ENCODE results near the gene ATP6V0E2. TPM values are rescaled to one million over a fixed set of nuclear protein-coding genes. Genes with fewer than 3 reads are reported as not detected.

ATP6V0E2 gene
- total RNA-seq, 1 experiment from 2014 or later = 50.1 TPM

DNA sequence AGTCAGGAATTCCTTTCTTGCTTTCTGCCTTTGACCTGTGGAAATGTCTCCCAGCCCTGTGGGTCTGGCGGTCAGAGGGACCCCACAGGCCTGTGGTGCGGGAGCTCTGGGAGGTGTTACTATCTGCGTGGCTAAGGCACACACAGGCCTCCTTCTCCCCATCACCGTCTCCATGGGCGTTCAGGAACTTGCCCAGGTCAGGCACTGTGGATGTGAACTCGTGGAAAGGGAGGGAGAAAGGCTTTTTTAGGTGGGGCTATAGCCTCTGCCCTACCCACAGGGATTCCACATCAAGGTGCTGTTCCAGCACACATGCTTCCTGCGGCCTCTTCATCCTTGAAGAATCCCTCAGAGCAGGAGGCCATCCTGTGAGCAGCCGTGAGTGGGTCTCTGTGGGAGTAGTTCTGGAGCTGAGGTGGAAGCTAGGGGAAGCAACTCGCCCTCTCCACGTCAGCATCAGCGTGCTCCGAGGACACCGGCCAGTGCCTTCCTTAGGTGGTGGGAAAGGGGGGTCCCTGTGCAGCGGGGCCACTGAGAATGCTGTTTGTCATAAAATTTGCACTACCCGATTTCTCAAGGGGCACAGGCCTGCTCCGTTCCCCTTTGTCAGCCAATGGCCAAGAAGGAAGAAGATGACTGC, 7.5 kb upstream of the ATP6V0E2 start:
- BruUV-seq (replicated peaks) = no TSS peak
- ChIA-PET POLR2A (ENCODE audit: low non-redundant PET) (no interaction called here), CTCF (no interaction called here)
- no peaks in the 10 kb centered on the region for H3K36me3 ChIP-seq (ENCODE audit: insufficient read depth, low read length, poor library complexity, severe bottlenecking)
- H3K27ac ChIP-seq (ENCODE audit: low read depth, low read length, poor library complexity, severe bottlenecking) = no peak overlapping the region
- H3K27me3 ChIP-seq (replicated peaks; ENCODE audit: insufficient read depth, low read depth, low read length, poor library complexity) = no peaks in the 10 kb centered on the region
- no peaks in the 10 kb centered on the region for H3K4me1 ChIP-seq (ENCODE audit: insufficient read depth, low read length, poor library complexity, severe bottlenecking)
- no peak for TF ChIP-seq EZH2 (IDR thresholded peaks at IDR 0.05; ENCODE audit: borderline replicate concordance, low read depth, low read length, poor library complexity, severe bottlenecking)
- TF ChIP-seq, protein P1, sequence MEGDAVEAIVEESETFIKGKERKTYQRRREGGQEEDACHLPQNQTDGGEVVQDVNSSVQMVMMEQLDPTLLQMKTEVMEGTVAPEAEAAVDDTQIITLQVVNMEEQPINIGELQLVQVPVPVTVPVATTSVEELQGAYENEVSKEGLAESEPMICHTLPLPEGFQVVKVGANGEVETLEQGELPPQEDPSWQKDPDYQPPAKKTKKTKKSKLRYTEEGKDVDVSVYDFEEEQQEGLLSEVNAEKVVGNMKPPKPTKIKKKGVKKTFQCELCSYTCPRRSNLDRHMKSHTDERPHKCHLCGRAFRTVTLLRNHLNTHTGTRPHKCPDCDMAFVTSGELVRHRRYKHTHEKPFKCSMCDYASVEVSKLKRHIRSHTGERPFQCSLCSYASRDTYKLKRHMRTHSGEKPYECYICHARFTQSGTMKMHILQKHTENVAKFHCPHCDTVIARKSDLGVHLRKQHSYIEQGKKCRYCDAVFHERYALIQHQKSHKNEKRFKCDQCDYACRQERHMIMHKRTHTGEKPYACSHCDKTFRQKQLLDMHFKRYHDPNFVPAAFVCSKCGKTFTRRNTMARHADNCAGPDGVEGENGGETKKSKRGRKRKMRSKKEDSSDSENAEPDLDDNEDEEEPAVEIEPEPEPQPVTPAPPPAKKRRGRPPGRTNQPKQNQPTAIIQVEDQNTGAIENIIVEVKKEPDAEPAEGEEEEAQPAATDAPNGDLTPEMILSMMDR (conservative IDR thresholded peaks at IDR 0.05; ENCODE audit: low read depth, low read length) = no peak
- no peak for DNase-seq (ENCODE audit: low spot score)
- H3K4me3 ChIP-seq (ENCODE audit: low read depth, low read length, poor library complexity, severe bottlenecking) = no peak overlapping the region
- intact Hi-C loops (cut with micrococcal nuclease; ENCODE audit: unreplicated experiment) = no loop called here
- H3K9me3 ChIP-seq (ENCODE audit: low read depth, low read length, poor library complexity, severe bottlenecking) = no peaks in the 10 kb centered on the region

DNA sequence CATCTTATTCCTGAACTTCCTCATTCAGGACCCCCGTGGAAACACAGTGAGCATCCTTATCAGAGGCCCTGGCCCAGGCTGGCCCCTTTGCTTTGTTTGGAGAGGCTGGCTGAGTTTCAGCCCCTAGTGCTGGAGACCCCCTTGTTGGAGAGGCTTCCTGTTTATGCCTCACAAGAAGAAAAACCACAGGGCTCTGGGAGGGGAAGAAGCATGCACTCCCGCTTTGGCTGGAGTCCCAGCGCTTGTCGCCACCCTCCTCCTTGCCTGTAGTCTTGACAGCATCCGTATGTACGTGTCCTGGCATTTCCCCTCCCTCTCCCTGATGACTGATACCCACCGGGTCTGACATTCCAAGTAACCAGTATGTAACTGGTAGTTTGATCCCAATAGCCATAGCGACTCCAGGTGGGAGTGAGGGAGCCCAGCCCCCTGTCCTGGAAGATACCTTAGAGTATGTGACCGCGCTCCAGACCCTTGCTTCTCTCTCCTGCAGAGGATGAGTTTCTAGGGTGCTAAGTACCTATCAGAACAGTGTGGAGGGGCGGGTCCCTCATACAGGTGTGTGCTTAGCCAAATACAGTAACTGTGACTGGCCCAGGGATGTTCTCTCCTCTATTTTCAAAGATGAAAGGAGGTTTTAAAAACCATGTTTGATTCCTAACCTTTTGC, 6.9 kb upstream of the ATP6V0E2 start:
- TF ChIP-seq EZH2 (IDR thresholded peaks at IDR 0.05; ENCODE audit: borderline replicate concordance, low read depth, low read length, poor library complexity, severe bottlenecking) = no peak
- TF ChIP-seq, protein P1 (conservative IDR thresholded peaks at IDR 0.05; ENCODE audit: low read depth, low read length) = no peak
- no peak overlapping the region for H3K27ac ChIP-seq (ENCODE audit: low read depth, low read length, poor library complexity, severe bottlenecking)
- H3K36me3 ChIP-seq (ENCODE audit: insufficient read depth, low read length, poor library complexity, severe bottlenecking) = no peaks in the 10 kb centered on the region
- H3K27me3 ChIP-seq (replicated peaks; ENCODE audit: insufficient read depth, low read depth, low read length, poor library complexity) = no peaks in the 10 kb centered on the region
- DNase-seq (ENCODE audit: low spot score) = no peak
- H3K4me1 ChIP-seq (ENCODE audit: insufficient read depth, low read length, poor library complexity, severe bottlenecking) = no peaks in the 10 kb centered on the region
- BruUV-seq (replicated peaks) = no TSS peak
- ChIA-PET POLR2A (ENCODE audit: low non-redundant PET) (no interaction called here), CTCF (no interaction called here)
- intact Hi-C loops (cut with micrococcal nuclease; ENCODE audit: unreplicated experiment) = no loop called here
- H3K4me3 ChIP-seq (ENCODE audit: low read depth, low read length, poor library complexity, severe bottlenecking) = no peak overlapping the region
- H3K9me3 ChIP-seq (ENCODE audit: low read depth, low read length, poor library complexity, severe bottlenecking) = no peaks in the 10 kb centered on the region

DNA sequence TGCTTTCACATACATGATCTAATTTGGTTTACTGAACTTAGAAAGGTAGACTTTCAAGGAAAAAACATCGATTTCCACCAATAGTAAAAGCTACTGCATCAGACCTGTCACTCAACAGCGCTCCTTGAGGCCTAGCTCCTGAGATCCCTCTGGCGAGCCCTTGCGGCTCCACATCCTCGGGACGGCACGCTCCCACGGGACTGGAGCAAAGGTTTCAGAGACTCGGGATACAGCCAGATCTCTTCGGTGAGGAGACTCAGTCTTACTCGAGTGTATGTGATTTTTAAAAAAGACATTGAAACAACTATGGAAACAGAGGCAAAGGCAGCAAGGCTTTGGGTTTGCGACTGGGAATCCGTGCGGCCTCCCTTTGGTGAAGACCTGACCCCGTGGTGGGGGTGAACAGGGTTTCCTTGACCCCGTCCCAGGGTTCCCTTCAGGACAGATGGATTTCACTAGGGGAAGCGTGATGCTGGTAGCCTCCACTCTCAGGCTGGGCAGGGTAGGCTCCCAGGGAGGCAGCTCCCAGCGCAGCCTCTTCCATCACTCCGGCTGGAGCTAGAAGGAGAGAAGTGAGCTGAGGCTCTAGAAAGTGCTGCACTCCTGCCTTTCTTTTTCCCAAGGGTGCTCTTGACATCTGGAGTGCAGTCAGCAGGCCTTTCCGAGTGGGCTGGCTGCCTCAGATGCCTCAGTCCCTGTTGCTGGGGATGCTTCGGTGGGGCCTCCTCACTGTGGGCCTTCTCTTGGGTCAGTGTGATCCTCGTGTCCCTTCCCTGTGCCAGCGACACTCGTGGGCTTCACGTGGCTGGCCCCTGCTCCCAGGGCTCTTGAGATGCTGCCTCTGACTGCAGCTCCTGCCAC, 5.8 kb upstream of the ATP6V0E2 start:
- TF ChIP-seq, protein P1 (conservative IDR thresholded peaks at IDR 0.05; ENCODE audit: low read depth, low read length) = no peak
- no peak for TF ChIP-seq EZH2 (IDR thresholded peaks at IDR 0.05; ENCODE audit: borderline replicate concordance, low read depth, low read length, poor library complexity, severe bottlenecking)
- Histone ChIP-seq H3K27ac (ENCODE audit: low read depth, low read length, poor library complexity, severe bottlenecking) (no peak overlapping the region), H3K4me1 (ENCODE audit: insufficient read depth, low read length, poor library complexity, severe bottlenecking) (no peaks in the 10 kb centered on the region), H3K9me3 (ENCODE audit: low read depth, low read length, poor library complexity, severe bottlenecking) (no peaks in the 10 kb centered on the region), H3K4me3 (ENCODE audit: low read depth, low read length, poor library complexity, severe bottlenecking) (no peak overlapping the region), H3K36me3 (ENCODE audit: insufficient read depth, low read length, poor library complexity, severe bottlenecking) (no peaks in the 10 kb centered on the region), H3K27me3 (replicated peaks; ENCODE audit: insufficient read depth, low read depth, low read length, poor library complexity) (no peaks in the 10 kb centered on the region)
- ChIA-PET POLR2A (ENCODE audit: low non-redundant PET) (no interaction called here), CTCF (no interaction called here)
- no peak for DNase-seq (ENCODE audit: low spot score)
- intact Hi-C loops (cut with micrococcal nuclease; ENCODE audit: unreplicated experiment) = no loop called here
- BruUV-seq (replicated peaks) = no TSS peak

Data from A673 (cell line).